GM18499 (cell line): ENCODE results near the gene PCA3.

Experiments used
- ATAC-seq: cut with Tn5 transposase; IDR thresholded peaks from one replicate; pipeline ENCODE4 v1.9.1; 2021; ENCODE audit warnings: moderate number of reproducible peaks; ENCODE audit not compliant: insufficient read depth, unreplicated experiment

The PCA3 gene

DNA sequence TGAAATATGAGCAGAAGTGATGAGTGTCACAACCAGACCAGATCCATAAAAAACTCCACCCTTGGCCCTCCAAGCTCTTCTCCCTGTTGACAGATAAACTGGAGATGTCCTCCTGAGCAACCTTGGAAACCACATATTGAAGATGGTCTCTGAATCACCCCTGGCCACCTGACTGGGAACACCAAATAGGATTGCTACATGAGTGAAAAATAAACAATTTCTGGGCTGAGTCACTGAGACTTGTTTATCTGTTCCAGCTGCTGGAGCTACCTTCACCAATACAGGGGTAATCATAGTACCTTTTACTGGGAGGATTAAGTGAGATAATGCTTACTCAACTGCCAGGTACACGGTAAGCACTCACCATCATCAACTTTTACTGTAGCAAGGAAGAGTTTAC is 53.3 kb downstream of the PCA3 start:
- no peak for ATAC-seq

DNA sequence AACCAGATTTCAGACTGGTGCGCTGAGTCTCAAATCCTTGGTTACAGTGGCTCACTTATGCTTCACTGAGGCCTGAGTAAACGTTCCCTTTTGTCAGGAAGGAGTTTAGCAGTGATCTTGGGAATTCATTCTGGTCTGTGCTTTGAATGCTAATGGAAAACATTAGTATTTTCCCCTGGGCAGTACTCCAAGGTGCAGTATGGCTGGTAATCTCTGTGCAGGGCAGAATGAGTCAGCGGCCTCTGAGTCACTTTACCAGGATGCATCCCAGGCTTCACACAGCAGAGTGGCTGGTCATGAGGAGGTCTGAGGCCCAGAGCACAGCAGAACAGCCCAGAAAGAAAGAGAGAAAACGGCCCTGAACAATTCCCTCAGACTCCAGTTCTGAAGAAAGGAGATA is 54.0 kb downstream of the PCA3 start:
- ATAC-seq: no peak

DNA sequence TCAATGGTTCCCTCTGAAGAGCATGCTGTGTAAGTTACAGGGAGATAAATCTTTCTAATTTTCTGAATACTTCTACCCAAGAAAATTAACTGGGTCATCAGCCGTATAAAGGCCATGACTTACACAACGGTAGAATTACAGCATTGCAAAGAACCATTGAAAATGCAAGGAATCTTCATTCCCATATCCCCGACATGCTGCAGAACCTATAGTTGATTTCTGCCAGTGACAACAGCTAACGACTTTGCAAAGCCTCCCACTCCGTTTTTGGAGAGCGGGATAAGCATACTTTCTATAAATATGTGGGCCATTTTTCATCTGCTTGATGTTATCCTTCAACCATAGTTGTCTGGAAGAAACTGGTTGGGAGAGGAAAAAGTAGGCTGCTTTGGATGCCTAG is 56.2 kb downstream of the PCA3 start:
- no peak for ATAC-seq

DNA sequence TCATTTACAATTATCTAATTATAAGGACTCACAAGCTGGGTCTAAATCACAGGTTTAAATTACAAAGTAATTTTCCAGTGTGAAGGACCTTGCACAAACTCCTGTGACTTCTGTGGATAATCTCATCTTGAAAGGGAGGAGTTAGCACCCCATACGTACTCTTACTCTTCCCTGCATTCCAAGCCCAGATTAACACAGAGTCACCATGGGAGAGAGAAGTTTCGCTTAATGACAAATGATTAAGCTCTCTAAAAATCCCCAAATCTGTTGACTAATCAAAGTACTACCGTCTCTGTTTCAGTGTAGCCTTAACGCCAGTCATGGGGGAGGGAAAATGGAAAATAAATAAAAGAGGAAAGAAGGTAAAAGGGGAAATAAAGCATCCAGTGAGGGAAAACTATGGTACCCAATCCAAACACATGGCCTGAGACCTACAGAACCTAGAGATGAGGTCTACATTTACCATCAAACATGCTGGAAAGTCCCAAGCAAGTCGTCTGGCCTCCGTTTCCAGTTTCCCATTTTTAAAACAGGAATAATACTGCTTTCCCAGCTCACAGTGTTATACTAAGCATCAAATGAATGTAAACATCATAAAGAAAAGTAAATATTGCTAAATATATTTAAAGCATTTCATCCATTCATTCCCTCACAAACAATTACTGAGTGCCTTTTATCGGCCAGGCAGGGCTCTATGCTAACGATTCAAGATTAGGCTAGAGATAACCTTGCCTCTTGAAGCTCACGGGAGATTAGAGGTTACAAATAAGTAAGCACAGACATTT is 63.2 kb downstream of the PCA3 start:
- ATAC-seq: no peak

DNA sequence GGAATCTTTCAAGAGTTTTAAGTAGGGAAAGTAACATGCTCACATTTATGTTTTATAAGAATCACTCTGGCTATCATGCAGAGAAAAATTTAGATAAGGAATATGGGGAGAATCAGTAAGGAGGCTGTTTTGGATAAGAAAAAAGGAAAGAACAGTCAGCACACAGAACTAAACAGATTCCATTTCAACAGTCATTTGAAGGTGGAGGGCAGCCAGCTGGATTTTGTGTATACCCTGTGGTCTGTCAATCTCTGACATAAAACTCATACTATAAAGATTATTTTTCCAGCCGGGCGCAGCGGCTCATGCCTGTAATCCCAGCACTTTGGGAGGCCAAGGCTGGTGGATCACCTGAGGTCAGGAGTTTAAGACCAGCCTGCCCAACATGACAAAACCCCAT is 64.2 kb downstream of the PCA3 start:
- ATAC-seq: no peak

DNA sequence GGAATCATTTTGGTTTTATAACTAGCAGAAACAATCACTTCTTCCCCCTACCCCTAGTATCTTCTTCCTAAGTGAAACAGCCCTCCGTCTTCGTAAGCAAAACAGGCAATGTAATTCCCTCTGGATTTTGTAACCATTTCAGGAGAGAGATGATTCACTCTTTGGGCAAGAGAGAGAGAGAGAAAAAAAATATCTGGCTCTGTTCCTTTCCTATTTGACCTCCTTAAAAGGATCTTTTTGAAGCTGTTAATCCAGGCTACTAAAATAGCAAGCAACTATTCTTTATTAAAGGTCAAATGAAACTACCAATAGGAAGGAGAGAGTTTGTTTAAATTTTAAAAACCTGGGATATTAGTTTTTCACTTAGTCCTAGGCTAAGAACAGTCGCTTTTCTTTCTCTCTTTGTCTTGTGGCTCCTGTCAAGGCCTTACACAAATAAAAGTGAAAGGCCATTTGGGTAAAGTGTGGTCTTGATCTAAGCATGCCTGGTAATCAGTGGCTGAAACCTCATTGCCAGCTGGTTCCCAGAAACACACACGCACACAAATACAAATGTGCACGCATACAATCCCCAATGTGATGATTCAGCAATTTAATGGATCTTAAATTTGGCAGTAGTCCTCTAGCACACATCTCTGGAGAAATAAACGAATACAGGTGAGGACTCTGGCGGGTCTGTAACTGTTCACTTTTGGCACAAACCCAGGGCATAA is 71.5 kb downstream of the PCA3 start:
- no peak for ATAC-seq
